Measurements from ENCODE around the gene PRKACA.
A peak's percentile ranks its signal among the peaks of the same experiment; 100 is the strongest.

Gene PRKACA

DNA sequence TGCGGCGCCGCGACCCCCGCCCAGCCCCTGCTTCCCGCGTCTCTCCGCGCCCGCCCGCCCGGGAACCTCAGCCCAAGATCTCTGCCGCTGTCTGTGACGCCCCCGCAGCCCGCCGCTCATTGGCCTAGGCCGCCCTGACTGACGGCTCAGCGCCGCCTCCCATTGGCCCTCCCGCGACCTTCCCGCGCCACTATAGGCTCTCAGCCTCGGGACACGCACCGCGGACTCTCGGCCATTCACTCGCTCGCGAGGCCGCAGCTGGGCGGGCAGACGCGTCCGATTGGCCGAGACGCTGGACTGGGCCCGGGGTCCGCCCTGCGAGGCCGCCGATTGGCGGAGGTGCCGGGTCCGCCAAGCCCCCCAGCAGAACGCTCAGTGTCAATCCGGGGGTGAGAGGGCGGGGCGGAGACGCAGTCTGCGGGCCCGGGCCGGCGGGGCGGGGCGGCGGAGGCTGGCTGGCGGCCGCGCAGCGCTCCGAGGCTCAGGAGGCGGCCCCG lies at the start of gene PRKACA:
PRKACA (minus strand) TSS at position 95 of the 497 bp plus-strand sequence. CDS start 215 bp downstream, outside the sequence.
- ChIA-PET CTCF (no interaction called here), POLR2A (interaction anchor here (1.2 to 1.7 kb wide), 2 partner anchors 10 to 19 kb away, joined by 4 to 5 read pairs; no protein-coding TSS in a partner anchor)
- DNase-seq (ENCODE audit: extremely low spot score), result peak; percentile 96

DNA sequence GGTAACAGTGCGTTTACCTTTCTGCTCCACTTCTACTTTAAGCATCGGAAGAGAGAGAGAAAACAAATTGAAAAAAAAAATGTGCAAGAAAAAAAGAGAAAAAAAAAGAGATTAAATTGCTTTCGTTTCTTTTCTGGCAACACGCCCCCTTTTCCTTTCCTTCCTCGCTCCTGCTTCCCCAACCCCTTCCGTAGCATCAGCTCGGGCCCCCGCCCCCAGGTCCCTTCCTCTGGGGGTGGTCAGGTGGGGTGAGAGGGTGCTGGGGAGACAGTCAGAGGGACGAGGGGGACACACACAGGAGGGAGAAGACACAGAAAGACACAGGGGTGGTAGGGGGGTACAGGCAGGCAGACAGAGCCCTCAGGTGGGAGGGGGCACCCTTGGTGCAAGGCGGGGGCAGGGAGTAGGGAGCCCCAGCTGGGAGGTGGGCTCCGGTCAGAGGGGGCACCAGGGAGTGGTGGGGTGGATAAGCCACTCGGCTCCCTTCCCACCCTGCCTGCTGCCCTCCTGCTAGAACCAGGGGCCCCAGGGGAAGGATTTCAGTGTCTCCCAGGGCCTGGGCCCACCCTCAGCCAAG lies 49.5 kb upstream of the PRKACA start:
- DNase-seq (ENCODE audit: extremely low spot score), result no peak
- ChIA-PET CTCF (no interaction called here), POLR2A (no interaction called here)
- TF ChIP-seq HDGF (IDR thresholded peaks at IDR 0.05; ENCODE audit: borderline replicate concordance), result no peak
- TF ChIP-seq FOXK2 (IDR thresholded peaks at IDR 0.05), result no peak
- TF ChIP-seq NFRKB (IDR thresholded peaks at IDR 0.05), result no peak
- TF ChIP-seq ELF4 (IDR thresholded peaks at IDR 0.05), result no peak
- no peak for TF ChIP-seq FOXA1 (IDR thresholded peaks at IDR 0.05)
- no peak for TF ChIP-seq FOXM1 (IDR thresholded peaks at IDR 0.05; ENCODE audit: borderline replicate concordance)
- no peak for TF ChIP-seq LEF1 (IDR thresholded peaks at IDR 0.05; ENCODE audit: borderline replicate concordance)
- TF ChIP-seq CTBP1 (IDR thresholded peaks at IDR 0.05; ENCODE audit: borderline replicate concordance), result no peak
- no peak for TF ChIP-seq PKNOX1 (IDR thresholded peaks at IDR 0.05)
- TF ChIP-seq L3MBTL2 (conservative IDR thresholded peaks at IDR 0.05), result no peak
- TF ChIP-seq ARNT (IDR thresholded peaks at IDR 0.05), result no peak
- no peak for TF ChIP-seq SP1 (IDR thresholded peaks at IDR 0.05)
- no peak for TF ChIP-seq BHLHE40 (IDR thresholded peaks at IDR 0.05; ENCODE audit: borderline replicate concordance)
- no peak for TF ChIP-seq ZNF384 (IDR thresholded peaks at IDR 0.05)
- TF ChIP-seq SUZ12 (IDR thresholded peaks at IDR 0.05), result no peak
- no peak for TF ChIP-seq TARDBP (IDR thresholded peaks at IDR 0.05)

More for the DNA sequence above, at the start of gene PRKACA:
- no peak for TF ChIP-seq FOXK2 (IDR thresholded peaks at IDR 0.05)
- peak; percentile 99 for TF ChIP-seq PKNOX1 (IDR thresholded peaks at IDR 0.05)

DNA sequence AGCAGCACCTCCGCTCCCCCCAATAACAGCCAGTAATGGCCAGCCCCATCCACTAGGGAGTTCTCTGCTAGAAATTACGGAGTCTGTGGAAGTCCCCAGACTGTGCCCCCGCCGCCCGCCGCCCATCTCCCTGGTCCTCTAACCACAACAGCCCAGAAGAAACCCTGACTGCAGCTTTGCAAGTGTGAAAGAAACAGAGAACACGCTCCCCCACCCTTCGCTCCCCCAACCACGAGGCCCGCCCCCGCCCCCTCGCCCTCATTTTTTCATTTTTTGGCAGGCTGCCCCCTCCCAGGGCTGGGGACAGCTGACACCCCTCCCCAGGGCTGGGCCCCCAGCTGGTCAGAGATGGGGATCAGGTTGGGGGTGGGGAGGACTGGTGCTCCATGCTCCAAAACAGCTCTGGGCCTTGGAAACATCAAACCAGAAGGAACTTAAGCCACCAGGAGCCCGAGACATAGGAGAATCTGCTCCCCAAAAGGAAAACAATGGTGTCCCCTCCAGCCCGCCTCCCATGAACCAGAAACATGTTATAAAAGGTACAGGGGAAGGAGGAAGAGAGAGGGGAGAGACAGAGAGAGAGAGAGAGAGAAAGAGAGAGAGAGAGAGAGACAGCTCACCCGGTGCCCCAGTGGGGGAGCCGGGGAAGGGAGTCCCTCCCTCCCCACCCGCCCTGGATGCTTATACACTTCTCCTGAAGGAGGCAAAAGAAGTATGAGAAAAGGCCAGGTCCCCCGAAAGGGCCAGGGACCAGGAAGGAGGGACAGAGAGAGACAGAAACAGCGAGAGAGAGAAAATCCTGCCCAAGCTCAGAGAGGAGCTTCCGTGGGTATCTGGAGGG lies 48.6 kb upstream of the PRKACA start:
- no peak for TF ChIP-seq CTBP1 (IDR thresholded peaks at IDR 0.05; ENCODE audit: borderline replicate concordance)
- no peak for TF ChIP-seq PKNOX1 (IDR thresholded peaks at IDR 0.05)
- TF ChIP-seq TARDBP (IDR thresholded peaks at IDR 0.05), result no peak
- no peak for TF ChIP-seq ZNF384 (IDR thresholded peaks at IDR 0.05)
- no peak for TF ChIP-seq SP1 (IDR thresholded peaks at IDR 0.05)
- no peak for TF ChIP-seq BHLHE40 (IDR thresholded peaks at IDR 0.05; ENCODE audit: borderline replicate concordance)
- POLR2A ChIA-PET, result no interaction called here
- CTCF ChIA-PET, result no interaction called here
- DNase-seq (ENCODE audit: extremely low spot score), result no peak

- no peak for DNase-seq (ENCODE audit: extremely low spot score)
- TF ChIP-seq ELF4 (IDR thresholded peaks at IDR 0.05), result no peak
- TF ChIP-seq ZNF384 (IDR thresholded peaks at IDR 0.05), result no peak
- TF ChIP-seq FOXM1 (IDR thresholded peaks at IDR 0.05; ENCODE audit: borderline replicate concordance), result no peak
- no peak for TF ChIP-seq BHLHE40 (IDR thresholded peaks at IDR 0.05; ENCODE audit: borderline replicate concordance)
- no peak for TF ChIP-seq LEF1 (IDR thresholded peaks at IDR 0.05; ENCODE audit: borderline replicate concordance)
- no peak for TF ChIP-seq NFRKB (IDR thresholded peaks at IDR 0.05)
- no peak for TF ChIP-seq SP1 (IDR thresholded peaks at IDR 0.05)
- TF ChIP-seq PKNOX1 (IDR thresholded peaks at IDR 0.05), result no peak
- no peak for TF ChIP-seq ARNT (IDR thresholded peaks at IDR 0.05)
- TF ChIP-seq CTBP1 (IDR thresholded peaks at IDR 0.05; ENCODE audit: borderline replicate concordance), result no peak
- no peak for TF ChIP-seq L3MBTL2 (conservative IDR thresholded peaks at IDR 0.05)
- TF ChIP-seq FOXK2 (IDR thresholded peaks at IDR 0.05), result no peak
- TF ChIP-seq HDGF (IDR thresholded peaks at IDR 0.05; ENCODE audit: borderline replicate concordance), result no peak
- TF ChIP-seq SUZ12 (IDR thresholded peaks at IDR 0.05), result no peak
- TF ChIP-seq TARDBP (IDR thresholded peaks at IDR 0.05), result no peak
- TF ChIP-seq FOXA1 (IDR thresholded peaks at IDR 0.05), result no peak
- POLR2A ChIA-PET, result interaction anchor here (0.8 kb wide), 1 partner anchor 28 kb away, joined by 3 read pairs; no protein-coding TSS in a partner anchor
- CTCF ChIA-PET, result no interaction called here
Observed at GRCh38 chr19:14164724-14165493, 47.3 kb upstream of the PRKACA start.

DNA sequence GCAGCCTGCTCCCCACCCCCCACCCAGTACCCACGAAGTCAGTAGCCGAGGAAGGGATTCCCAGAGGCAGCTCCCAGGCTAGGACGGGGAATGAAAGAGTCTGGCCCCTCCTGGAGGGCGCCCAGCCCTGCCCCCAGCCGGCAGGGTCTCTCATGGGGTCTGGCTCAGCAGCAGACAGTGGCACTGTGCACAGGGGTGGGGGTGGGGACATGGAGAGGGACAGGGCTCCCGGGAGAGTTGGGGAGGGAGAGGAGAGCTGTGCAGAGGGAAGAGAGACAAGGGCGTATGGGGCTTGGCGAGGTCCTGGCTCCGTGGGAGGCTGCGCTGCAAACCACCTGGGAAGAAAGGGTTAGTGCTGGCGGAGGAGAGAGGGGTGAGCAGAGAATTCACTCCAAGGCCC lies 46.5 kb upstream of the PRKACA start:
- no peak for DNase-seq (ENCODE audit: extremely low spot score)
- ChIA-PET CTCF (no interaction called here), POLR2A (interaction anchor here (0.8 kb wide), 1 partner anchor 27 kb away, joined by 3 read pairs; no protein-coding TSS in a partner anchor)
- TF ChIP-seq TARDBP (IDR thresholded peaks at IDR 0.05) (no peak), HDGF (IDR thresholded peaks at IDR 0.05; ENCODE audit: borderline replicate concordance) (no peak), ELF4 (IDR thresholded peaks at IDR 0.05) (no peak), CTBP1 (IDR thresholded peaks at IDR 0.05; ENCODE audit: borderline replicate concordance) (no peak), FOXA1 (IDR thresholded peaks at IDR 0.05) (no peak), ARNT (IDR thresholded peaks at IDR 0.05) (no peak), NFRKB (IDR thresholded peaks at IDR 0.05) (no peak), BHLHE40 (IDR thresholded peaks at IDR 0.05; ENCODE audit: borderline replicate concordance) (no peak), PKNOX1 (IDR thresholded peaks at IDR 0.05) (no peak), FOXM1 (IDR thresholded peaks at IDR 0.05; ENCODE audit: borderline replicate concordance) (no peak), L3MBTL2 (conservative IDR thresholded peaks at IDR 0.05) (no peak), FOXK2 (IDR thresholded peaks at IDR 0.05) (no peak), LEF1 (IDR thresholded peaks at IDR 0.05; ENCODE audit: borderline replicate concordance) (no peak), ZNF384 (IDR thresholded peaks at IDR 0.05) (no peak), SP1 (IDR thresholded peaks at IDR 0.05) (no peak)
